ENCODE data around the gene PLCL1.
A peak's percentile ranks its signal among the peaks of the same experiment; 100 is the strongest.

Gene PLCL1

DNA sequence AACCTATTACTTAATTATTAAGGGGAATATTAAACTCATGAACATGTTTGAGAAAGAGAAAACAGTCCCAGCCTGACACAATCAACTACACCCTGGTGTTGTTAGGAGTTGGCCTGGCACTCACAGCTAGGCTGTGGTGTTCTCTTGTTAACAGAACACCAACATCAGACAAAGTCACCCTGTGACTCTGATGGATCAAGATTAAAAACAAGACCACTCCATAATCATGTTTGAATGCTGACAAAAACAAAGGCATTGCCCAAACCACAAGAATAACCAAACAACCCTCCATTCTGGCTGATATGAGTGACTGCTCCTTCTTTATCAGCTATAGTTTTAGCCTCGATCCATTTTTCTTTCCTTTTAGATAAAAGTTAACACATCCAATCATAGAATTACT is 22.3 kb upstream of the PLCL1 start:
- TF ChIP-seq, protein P1, sequence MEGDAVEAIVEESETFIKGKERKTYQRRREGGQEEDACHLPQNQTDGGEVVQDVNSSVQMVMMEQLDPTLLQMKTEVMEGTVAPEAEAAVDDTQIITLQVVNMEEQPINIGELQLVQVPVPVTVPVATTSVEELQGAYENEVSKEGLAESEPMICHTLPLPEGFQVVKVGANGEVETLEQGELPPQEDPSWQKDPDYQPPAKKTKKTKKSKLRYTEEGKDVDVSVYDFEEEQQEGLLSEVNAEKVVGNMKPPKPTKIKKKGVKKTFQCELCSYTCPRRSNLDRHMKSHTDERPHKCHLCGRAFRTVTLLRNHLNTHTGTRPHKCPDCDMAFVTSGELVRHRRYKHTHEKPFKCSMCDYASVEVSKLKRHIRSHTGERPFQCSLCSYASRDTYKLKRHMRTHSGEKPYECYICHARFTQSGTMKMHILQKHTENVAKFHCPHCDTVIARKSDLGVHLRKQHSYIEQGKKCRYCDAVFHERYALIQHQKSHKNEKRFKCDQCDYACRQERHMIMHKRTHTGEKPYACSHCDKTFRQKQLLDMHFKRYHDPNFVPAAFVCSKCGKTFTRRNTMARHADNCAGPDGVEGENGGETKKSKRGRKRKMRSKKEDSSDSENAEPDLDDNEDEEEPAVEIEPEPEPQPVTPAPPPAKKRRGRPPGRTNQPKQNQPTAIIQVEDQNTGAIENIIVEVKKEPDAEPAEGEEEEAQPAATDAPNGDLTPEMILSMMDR (IDR thresholded peaks at IDR 0.05; ENCODE audit: insufficient read depth, low read depth, low read length, missing control alignments), result no peak
- DNase-seq (ENCODE audit: low read depth), result no peak
- H3K4me3 ChIP-seq (ENCODE audit: low read length), result no peak overlapping the region

- no peak within 1 kb of the TSS for H3K4me3 ChIP-seq (ENCODE audit: low read length)
- TF ChIP-seq, protein P1 (IDR thresholded peaks at IDR 0.05; ENCODE audit: insufficient read depth, low read depth, low read length, missing control alignments), result no peak
- DNase-seq (ENCODE audit: low read depth), result no peak
Observed at GRCh38 chr2:197784956-197785941, 19.1 kb upstream of the PLCL1 start, which contains the start of gene BOLL. Gene BOLL (minus strand): TSS chr2:197785319. CDS start chr2:197781850, 3,469 bp downstream.

- TF ChIP-seq, protein P1 (IDR thresholded peaks at IDR 0.05; ENCODE audit: insufficient read depth, low read depth, low read length, missing control alignments), result peak; percentile 25
- no peak for DNase-seq (ENCODE audit: low read depth)
Observed at GRCh38 chr2:197786010-197786877, 18.1 kb upstream of the PLCL1 start.

GRCh38 chr2:197793456-197793855 is 10.9 kb upstream of the PLCL1 start:
- TF ChIP-seq, protein P1 (IDR thresholded peaks at IDR 0.05; ENCODE audit: insufficient read depth, low read depth, low read length, missing control alignments), result no peak
- DNase-seq (ENCODE audit: low read depth), result no peak
- no peak overlapping the region for H3K4me3 ChIP-seq (ENCODE audit: low read length)

More at GRCh38 chr2:197786010-197786877, 18.1 kb upstream of the PLCL1 start:
- no peak overlapping the region for H3K4me3 ChIP-seq (ENCODE audit: low read length)

DNA sequence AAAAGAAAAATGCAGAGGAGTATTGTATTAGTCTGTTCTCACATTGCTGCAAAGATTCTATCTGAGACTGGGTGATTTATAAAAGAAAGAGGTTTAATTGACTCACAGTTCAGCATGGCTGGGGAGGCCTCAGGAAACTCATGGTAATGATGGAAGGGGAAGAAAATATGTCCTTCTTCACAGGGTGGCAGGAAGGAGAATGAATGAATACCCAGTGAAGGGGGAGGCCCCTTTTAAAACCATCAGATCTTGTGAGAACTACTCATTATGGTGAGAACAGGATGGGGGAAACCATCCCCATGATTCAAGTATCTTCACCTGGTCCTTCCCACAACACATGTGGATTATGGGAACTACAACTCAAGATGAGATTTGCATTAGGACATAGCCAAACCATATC is 9.1 kb upstream of the PLCL1 start:
- H3K4me3 ChIP-seq (ENCODE audit: low read length), result no peak overlapping the region
- TF ChIP-seq, protein P1 (IDR thresholded peaks at IDR 0.05; ENCODE audit: insufficient read depth, low read depth, low read length, missing control alignments), result no peak
- no peak for DNase-seq (ENCODE audit: low read depth)

- H3K4me3 ChIP-seq (ENCODE audit: low read length), result no peak overlapping the region
- DNase-seq (ENCODE audit: low read depth), result no peak
Observed at GRCh38 chr2:197798187-197798586, 6.2 kb upstream of the PLCL1 start.

More at GRCh38 chr2:197798187-197798586, 6.2 kb upstream of the PLCL1 start:
- TF ChIP-seq, protein P1 (IDR thresholded peaks at IDR 0.05; ENCODE audit: insufficient read depth, low read depth, low read length, missing control alignments), result no peak

Measured in epithelial cell of esophagus (primary cell).